DOHH2 (cell line): ENCODE results near the gene AFF1.

Source experiments
- EZH2phosphoT487 ChIP-seq: fragments of 200-600 bp; sonication (generic); IDR thresholded peaks from 2 replicates; pipeline ENCODE4 v1.6.1; 2017; ENCODE audit warnings: borderline replicate concordance, mild to moderate bottlenecking, antibody characterized with exemption, low read length, moderate library complexity, mixed read lengths
- TF ChIP-seq, protein P1 (sequence below): fragments of 200-600 bp; sonication (generic); IDR thresholded peaks from one replicate; pipeline ENCODE4 v1.5.1; 2014; ENCODE audit warnings: antibody characterized with exemption, mild to moderate bottlenecking, low read depth, low read length; ENCODE audit not compliant: poor library complexity, severe bottlenecking

DNA sequence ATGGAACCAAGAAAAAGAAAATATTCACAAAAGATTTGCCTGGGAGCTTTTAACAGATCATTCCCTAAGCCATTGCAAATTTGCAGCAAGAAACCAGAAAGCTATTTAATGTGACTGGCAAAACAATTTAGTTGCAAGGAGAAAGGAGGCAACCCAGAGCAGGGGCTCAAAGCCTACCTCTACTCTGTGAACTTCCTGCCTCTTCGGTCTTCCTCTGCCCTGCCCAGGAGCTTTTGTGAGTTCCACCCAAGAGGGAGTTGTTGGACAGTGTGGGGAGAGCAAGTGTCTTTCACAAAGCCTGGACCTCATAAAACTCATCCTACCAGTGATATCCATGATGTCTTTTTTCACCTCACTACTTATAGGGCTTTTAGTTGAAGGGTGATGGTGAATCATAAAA lies 107.4 kb downstream of the AFF1 start:
- TF ChIP-seq, protein P1, sequence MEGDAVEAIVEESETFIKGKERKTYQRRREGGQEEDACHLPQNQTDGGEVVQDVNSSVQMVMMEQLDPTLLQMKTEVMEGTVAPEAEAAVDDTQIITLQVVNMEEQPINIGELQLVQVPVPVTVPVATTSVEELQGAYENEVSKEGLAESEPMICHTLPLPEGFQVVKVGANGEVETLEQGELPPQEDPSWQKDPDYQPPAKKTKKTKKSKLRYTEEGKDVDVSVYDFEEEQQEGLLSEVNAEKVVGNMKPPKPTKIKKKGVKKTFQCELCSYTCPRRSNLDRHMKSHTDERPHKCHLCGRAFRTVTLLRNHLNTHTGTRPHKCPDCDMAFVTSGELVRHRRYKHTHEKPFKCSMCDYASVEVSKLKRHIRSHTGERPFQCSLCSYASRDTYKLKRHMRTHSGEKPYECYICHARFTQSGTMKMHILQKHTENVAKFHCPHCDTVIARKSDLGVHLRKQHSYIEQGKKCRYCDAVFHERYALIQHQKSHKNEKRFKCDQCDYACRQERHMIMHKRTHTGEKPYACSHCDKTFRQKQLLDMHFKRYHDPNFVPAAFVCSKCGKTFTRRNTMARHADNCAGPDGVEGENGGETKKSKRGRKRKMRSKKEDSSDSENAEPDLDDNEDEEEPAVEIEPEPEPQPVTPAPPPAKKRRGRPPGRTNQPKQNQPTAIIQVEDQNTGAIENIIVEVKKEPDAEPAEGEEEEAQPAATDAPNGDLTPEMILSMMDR = no peak
- no peak for TF ChIP-seq EZH2phosphoT487
